CD4-positive, alpha-beta T cell (primary cell): ENCODE data around the gene DNER. TPM values are rescaled to one million over a fixed set of nuclear protein-coding genes. Genes with fewer than 3 reads are reported as not detected.

Experiments
- ATAC-seq: fragments of 200-7000 bp; cut with Tn5 transposase; one replicate; pipeline ENCODE4 v1.10.0; 2022; ENCODE audit warnings: mild to moderate bottlenecking; ENCODE audit not compliant: poor library complexity
- CTCF ChIA-PET: fragments of 350-600 bp; sonication (Branson Sonifier 250); formaldehyde crosslinking; loops from one replicate; lab custom pipeline; 2021; ENCODE audit warnings: antibody characterized with exemption, inconsistent platforms; lab: Charles Lee
- POLR2A ChIA-PET: fragments of 350-600 bp; sonication (Branson Sonifier 250); formaldehyde crosslinking; loops from one replicate; lab custom pipeline; 2021; ENCODE audit warnings: antibody characterized with exemption, inconsistent platforms; lab: Charles Lee
- DNase-seq, 14 experiments: peaks; one replicate each; pipeline ENCODE4 v3.0.0-alpha.2; 2013 to 2020; ENCODE audit warnings: mixed read lengths in 2 of 14
- H3K27ac ChIP-seq, 2 donors: one replicate each; pipeline versions ENCODE4 v1.5.1 to v1.7.0; 2013; ENCODE audit warnings: low read length in 2 of 2, low read depth in 1 of 2, mild to moderate bottlenecking in 1 of 2
- H3K27me3 ChIP-seq, 2 experiments: 1 replicate in 1 of 2; 2 replicates in 1 of 2; pipeline versions ENCODE4 v1.6.1 to v1.7.0; 2013; ENCODE audit warnings: low read length in 2 of 2, control low read depth in 1 of 2, mild to moderate bottlenecking in 1 of 2, moderate library complexity in 1 of 2; ENCODE audit not compliant: insufficient read depth in 2 of 2, control insufficient read depth in 1 of 2
- H3K36me3 ChIP-seq: one replicate; pipeline ENCODE4 v1.6.1; 2013; ENCODE audit warnings: low read length, control low read depth; ENCODE audit not compliant: insufficient read depth
- H3K4me1 ChIP-seq: one replicate; pipeline ENCODE4 v1.6.1; 2013; ENCODE audit warnings: low read length, control low read depth; ENCODE audit not compliant: insufficient read depth
- H3K4me3 ChIP-seq: one replicate; pipeline ENCODE4 v1.5.1; 2013; ENCODE audit warnings: mild to moderate bottlenecking, low read length, moderate library complexity
- H3K9me3 ChIP-seq, 2 experiments: 1 replicate in 1 of 2; 2 replicates in 1 of 2; pipeline versions ENCODE4 v1.6.1 to v1.7.0; 2013; ENCODE audit warnings: low read length in 2 of 2, mild to moderate bottlenecking in 2 of 2, control low read depth in 1 of 2, moderate library complexity in 1 of 2; ENCODE audit not compliant: control insufficient read depth in 1 of 2, insufficient read depth in 1 of 2
- H3K27ac Mint-ChIP-seq: one replicate; pipeline ENCODE4 v1.8.0; 2020; ENCODE audit warnings: mixed read lengths
- H3K27me3 Mint-ChIP-seq: one replicate; pipeline ENCODE4 v1.8.0; 2021; ENCODE audit warnings: mixed read lengths
- H3K36me3 Mint-ChIP-seq: one replicate; pipeline ENCODE4 v1.8.0; 2021; ENCODE audit warnings: low read depth, mixed read lengths
- H3K4me1 Mint-ChIP-seq: one replicate; pipeline ENCODE4 v1.8.0; 2021; ENCODE audit warnings: low read depth, mixed read lengths
- H3K4me3 Mint-ChIP-seq: one replicate; pipeline ENCODE4 v1.8.0; 2020; ENCODE audit warnings: mild to moderate bottlenecking, mixed read lengths
- H3K9me3 Mint-ChIP-seq: one replicate; pipeline ENCODE4 v1.8.0; 2020; ENCODE audit warnings: mixed read lengths
- intact Hi-C, 2 experiments: fragments of 100-400 bp; cut with DNase I in 1 of 2; cut with micrococcal nuclease in 1 of 2; formaldehyde crosslinking; loops; one replicate each; pipeline versions ENCODE4 v1.15.1 to v1.9.0; 2023 to 2025; cut with DNase I, micrococcal nuclease
- total RNA-seq, 174 experiments: library from RNA in 2 of 174; stranded (reverse) in 2 of 174; gene quantifications; one replicate each; pipeline ENCODE4 v1.2.3 and lab custom pipeline; 2021 to 2026
- TF ChIP-seq, protein P1 (sequence below): fragments of 200-600 bp; IDR thresholded peaks from one replicate; pipeline ENCODE4 v1.8.0; 2022; ENCODE audit warnings: antibody characterized with exemption, mild to moderate bottlenecking

Gene DNER
- total RNA-seq, 2 experiments from 2014 or later: not detected

DNA sequence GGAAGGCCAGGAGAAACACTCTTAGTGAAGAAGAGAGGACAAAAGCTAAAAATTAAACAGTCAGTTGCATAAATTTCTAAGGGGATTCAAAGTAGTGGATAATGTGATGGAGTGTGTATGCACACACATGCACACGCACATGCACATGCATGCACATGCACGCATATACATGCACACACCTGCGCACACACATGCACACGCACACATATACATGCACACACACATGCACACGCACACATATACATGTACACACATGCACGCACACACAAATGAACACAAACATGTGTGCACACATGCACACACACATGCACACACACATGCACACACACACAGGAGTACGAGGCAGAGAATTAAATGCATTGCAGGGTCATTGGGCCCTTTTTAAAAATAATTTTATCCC, 117.6 kb downstream of the DNER start:
- POLR2A ChIA-PET: no interaction called here
- H3K4me1 ChIP-seq: no peaks in the 10 kb centered on the region
- intact Hi-C loops: no loop called here
- H3K36me3 Mint-ChIP-seq: no peaks in the 10 kb centered on the region
- H3K4me3 ChIP-seq: no peak overlapping the region
- no peak overlapping the region for H3K27ac Mint-ChIP-seq
- no peak overlapping the region for H3K27ac ChIP-seq
- H3K4me3 Mint-ChIP-seq: no peak overlapping the region
- peaks cover 3% of the 10 kb centered on the region for H3K27me3 Mint-ChIP-seq
- TF ChIP-seq, protein P1, sequence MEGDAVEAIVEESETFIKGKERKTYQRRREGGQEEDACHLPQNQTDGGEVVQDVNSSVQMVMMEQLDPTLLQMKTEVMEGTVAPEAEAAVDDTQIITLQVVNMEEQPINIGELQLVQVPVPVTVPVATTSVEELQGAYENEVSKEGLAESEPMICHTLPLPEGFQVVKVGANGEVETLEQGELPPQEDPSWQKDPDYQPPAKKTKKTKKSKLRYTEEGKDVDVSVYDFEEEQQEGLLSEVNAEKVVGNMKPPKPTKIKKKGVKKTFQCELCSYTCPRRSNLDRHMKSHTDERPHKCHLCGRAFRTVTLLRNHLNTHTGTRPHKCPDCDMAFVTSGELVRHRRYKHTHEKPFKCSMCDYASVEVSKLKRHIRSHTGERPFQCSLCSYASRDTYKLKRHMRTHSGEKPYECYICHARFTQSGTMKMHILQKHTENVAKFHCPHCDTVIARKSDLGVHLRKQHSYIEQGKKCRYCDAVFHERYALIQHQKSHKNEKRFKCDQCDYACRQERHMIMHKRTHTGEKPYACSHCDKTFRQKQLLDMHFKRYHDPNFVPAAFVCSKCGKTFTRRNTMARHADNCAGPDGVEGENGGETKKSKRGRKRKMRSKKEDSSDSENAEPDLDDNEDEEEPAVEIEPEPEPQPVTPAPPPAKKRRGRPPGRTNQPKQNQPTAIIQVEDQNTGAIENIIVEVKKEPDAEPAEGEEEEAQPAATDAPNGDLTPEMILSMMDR: no peak
- CTCF ChIA-PET: no interaction called here
- DNase-seq (no peak), ATAC-seq (no peak)
- H3K9me3 ChIP-seq: no peaks in the 10 kb centered on the region
- no peaks in the 10 kb centered on the region for H3K4me1 Mint-ChIP-seq
- peaks cover 0 to 7% of the 10 kb centered on the region in 2 experiments for H3K27me3 ChIP-seq
- H3K36me3 ChIP-seq: no peaks in the 10 kb centered on the region
- no peaks in the 10 kb centered on the region for H3K9me3 Mint-ChIP-seq

DNA sequence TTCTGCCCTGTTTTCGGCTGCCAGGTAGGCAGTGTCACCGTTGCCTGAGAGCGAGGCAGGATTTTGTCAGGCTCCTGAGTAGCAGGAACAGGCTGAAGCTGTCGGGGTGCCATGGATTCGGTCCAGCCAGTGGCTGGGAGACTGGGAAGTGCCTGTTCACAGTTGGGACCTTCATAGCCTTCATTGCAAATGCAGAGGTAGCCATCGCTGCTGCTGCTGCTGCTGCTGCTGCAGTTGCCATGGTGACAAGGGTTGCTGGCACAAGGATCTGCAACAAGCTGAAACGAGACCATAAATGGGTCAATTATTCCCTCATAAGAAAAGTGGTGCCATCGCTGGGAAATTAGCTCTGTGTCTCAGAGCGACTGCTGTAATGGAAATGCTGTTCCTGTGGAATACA, 122.7 kb downstream of the DNER start:
- TF ChIP-seq, protein P1: no peak
- Histone ChIP-seq H3K4me1 (no peaks in the 10 kb centered on the region), H3K27me3 (peaks cover 0 to 2% of the 10 kb centered on the region in 2 experiments), H3K4me3 (no peak overlapping the region), H3K27ac (no peak overlapping the region), H3K36me3 (no peaks in the 10 kb centered on the region), H3K9me3 (no peaks in the 10 kb centered on the region)
- Mint-ChIP-seq H3K36me3 (no peaks in the 10 kb centered on the region), H3K4me1 (no peaks in the 10 kb centered on the region), H3K9me3 (no peaks in the 10 kb centered on the region), H3K4me3 (no peak overlapping the region), H3K27me3 (peaks cover 14% of the 10 kb centered on the region), H3K27ac (no peak overlapping the region)
- POLR2A ChIA-PET: no interaction called here
- intact Hi-C loops: no loop called here
- DNase-seq (no peak), ATAC-seq (no peak)
- CTCF ChIA-PET: no interaction called here

DNA sequence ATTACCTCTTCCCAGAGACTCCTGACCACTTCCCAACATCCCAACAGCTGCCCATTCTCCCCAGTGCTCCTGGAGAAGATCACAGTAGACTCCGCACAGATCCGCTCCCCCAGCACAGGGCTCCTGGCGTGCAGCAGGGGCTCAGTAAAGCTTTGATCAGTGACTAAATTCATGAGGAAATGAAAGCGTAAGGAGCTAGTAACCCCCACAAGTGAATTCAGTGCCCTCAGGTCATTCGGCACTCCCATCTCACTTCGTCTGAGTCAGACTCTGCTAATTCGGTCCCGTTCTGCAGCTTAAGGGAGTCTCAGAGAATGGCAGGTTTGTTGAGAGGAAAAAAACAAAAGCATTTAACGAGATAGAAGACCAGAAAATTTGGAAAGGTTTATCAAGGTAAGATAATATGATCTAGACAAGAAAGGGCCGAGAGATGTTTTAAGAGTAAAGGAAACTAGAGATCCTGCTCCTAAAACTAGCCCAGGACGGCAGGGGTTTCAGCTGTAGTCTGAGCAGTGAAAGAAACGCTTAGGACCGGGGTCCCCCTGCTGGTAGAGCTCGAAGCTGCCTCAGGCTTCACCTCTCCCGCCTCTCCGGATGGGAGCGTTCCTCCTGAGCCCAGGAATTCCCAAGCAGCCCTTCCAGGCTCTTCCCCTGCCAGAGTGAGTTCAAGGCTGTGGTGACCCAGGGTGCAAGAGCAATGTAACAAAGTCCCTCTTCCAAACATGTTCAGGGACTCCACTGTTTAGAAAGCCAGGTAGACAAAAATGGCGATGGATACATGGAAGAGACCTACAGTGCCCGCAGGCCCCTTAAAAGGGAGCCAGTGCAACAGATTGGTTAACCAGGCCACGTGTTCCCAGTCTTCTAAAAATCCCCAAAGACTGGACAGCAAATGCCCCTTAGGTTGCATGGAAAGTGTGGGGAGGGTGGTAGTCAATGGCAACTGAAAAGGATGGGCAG, 127.3 kb downstream of the DNER start:
- Mint-ChIP-seq H3K4me3 (no peak overlapping the region), H3K27me3 (peaks cover 35% of the 10 kb centered on the region), H3K9me3 (no peaks in the 10 kb centered on the region), H3K4me1 (no peaks in the 10 kb centered on the region), H3K36me3 (no peaks in the 10 kb centered on the region), H3K27ac (no peak overlapping the region)
- TF ChIP-seq, protein P1: no peak
- H3K27me3 ChIP-seq: peaks cover 4 to 14% of the 10 kb centered on the region in 2 experiments
- ChIA-PET POLR2A (no interaction called here), CTCF (no interaction called here)
- no peaks in the 10 kb centered on the region for H3K36me3 ChIP-seq
- no peak overlapping the region for H3K4me3 ChIP-seq
- no peak for ATAC-seq
- H3K4me1 ChIP-seq: no peaks in the 10 kb centered on the region
- no peak overlapping the region for H3K27ac ChIP-seq
- intact Hi-C loops: no loop called here
- no peaks in the 10 kb centered on the region for H3K9me3 ChIP-seq
- peak in 3 of 14 experiments; percentile 7 to 34 (median 31) for DNase-seq
